Measurements from ENCODE around the gene EIF2B1.

DNA sequence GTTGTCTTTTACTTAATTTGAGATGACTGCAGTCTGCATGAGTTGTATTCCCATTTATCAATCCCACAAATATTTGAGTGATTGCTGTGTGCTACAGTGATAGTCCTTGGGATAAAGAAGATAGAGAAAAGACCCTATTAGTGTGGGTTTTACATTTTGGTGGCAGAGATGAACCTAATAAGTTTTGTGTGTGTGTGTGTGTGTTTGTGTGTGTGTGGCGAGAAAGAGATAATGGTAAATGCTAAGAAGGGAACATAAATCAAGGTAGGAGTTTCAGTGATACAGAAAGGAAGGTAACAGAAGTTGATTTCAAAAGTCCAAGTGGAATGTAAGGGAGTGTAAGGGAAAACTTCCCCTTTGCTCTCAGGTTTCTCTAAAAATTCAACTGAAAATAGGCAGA is 34.2 kb downstream of the EIF2B1 start:
- TF ChIP-seq, protein P1, sequence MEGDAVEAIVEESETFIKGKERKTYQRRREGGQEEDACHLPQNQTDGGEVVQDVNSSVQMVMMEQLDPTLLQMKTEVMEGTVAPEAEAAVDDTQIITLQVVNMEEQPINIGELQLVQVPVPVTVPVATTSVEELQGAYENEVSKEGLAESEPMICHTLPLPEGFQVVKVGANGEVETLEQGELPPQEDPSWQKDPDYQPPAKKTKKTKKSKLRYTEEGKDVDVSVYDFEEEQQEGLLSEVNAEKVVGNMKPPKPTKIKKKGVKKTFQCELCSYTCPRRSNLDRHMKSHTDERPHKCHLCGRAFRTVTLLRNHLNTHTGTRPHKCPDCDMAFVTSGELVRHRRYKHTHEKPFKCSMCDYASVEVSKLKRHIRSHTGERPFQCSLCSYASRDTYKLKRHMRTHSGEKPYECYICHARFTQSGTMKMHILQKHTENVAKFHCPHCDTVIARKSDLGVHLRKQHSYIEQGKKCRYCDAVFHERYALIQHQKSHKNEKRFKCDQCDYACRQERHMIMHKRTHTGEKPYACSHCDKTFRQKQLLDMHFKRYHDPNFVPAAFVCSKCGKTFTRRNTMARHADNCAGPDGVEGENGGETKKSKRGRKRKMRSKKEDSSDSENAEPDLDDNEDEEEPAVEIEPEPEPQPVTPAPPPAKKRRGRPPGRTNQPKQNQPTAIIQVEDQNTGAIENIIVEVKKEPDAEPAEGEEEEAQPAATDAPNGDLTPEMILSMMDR (IDR thresholded peaks at IDR 0.05), result no peak
- no peak for TF ChIP-seq POLR2A (IDR thresholded peaks at IDR 0.05)
